T follicular helper cell (primary cell): Measurements from ENCODE around the gene TGIF2LX.
"Not testable (repeated sequence)": the region's sequence is repeated elsewhere in the genome, so short reads cannot be mapped to it uniquely, and the experiment has no call there.

ENCODE experiments used
- DNase-seq: peaks from one replicate; pipeline ENCODE4 v3.0.0-alpha.2; 2020; ENCODE audit warnings: low read depth
- total RNA-seq, 2 experiments: gene quantifications; one replicate each; lab custom pipeline; 2026; lab: John Stamatoyannopoulos, UW

Gene TGIF2LX
- total RNA-seq: 0 reads per million in 2 experiments

DNA sequence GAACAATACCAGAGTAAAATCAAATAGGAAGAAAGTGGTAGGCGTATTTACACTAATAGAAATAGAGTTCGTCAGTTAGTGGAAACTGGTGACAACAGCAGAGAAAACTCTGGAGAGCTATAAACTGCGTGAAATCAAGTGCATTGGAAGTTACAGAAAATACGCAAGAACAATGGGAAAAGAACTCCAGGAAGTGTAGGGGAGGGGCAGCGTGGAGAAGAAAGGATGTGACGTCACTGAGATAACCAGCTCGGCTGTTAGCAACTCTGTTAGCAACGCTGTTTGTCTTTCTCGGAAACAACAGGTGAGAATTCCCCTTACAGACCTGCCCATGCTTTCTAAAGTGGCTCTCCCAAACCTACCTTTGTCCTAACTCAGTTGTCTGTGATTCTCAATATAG lies at the start of gene TGIF2LX:
Gene TGIF2LX, plus strand, starts transcription at position 244 of the 400 bp plus-strand sequence. CDS start 178 bp downstream, outside the sequence.
- not testable (repeated sequence) for DNase-seq

DNA sequence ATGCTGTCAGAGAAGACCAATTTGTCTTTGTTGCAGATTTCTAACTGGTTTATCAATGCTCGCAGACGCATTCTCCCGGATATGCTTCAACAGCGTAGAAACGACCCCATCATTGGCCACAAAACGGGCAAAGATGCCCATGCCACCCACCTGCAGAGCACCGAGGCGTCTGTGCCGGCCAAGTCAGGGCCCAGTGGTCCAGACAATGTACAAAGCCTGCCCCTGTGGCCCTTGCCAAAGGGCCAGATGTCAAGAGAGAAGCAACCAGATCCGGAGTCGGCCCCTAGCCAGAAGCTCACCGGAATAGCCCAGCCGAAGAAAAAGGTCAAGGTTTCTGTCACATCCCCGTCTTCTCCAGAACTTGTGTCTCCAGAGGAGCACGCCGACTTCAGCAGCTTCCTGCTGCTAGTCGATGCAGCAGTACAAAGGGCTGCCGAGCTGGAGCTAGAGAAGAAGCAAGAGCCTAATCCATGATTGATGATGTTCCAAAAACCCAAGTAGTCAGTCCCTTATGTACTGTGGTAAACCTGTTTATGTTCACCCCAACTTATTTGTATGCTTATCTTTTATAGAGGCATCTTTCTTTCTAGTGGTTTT lies 728 bp downstream of the TGIF2LX start:
- not testable (repeated sequence) for DNase-seq

DNA sequence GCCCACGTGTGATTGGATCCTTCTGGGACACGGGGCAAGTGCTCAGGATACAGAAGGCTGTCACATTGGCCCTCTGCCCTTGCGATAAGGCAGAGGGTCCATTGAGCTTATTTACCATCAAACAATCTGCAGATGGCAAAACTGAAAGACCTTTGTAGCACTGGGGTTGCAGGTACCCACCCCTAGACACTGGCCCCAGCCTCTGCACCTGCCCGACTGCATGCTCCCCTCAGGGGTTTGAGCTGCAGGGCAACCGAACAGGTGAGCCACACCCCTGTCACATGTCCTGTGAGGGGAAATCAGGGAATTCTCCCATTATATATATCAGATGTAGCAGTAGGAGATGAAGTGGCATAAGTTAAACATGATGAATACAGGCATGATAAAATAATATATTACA lies 21.4 kb downstream of the TGIF2LX start:
- not testable (repeated sequence) for DNase-seq

DNA sequence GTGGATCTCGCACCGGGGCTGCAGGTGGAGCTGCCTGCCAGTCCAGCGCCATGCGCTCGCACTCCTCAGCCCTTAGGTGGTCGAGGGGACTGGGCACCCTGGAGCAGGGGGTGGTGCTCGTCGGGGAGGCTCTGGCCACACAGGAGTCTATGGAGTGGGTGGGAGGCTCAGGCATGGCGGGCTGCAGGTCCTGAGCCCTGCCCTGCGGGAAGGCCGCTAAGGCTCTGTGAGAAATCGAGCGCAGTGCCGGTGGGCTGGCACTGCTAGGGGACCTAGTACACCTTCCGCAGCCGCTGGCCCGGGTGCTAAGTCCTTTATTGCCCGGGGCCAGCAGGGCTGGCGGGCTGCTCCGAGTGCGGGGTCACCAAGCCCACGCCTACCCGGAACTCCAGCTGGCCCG lies 43.9 kb downstream of the TGIF2LX start:
- not testable (repeated sequence) for DNase-seq
